CD4-positive, alpha-beta T cell treated with Interleukin-15 for 1 hour (primary cell): ENCODE results near the gene APOB.
"Not testable (repeated sequence)": the region's sequence is repeated elsewhere in the genome, so short reads cannot be mapped to it uniquely, and the experiment has no call there.

Source experiments
- DNase-seq: peaks from one replicate; pipeline ENCODE4 v3.0.0-alpha.2; 2020

APOB gene

DNA sequence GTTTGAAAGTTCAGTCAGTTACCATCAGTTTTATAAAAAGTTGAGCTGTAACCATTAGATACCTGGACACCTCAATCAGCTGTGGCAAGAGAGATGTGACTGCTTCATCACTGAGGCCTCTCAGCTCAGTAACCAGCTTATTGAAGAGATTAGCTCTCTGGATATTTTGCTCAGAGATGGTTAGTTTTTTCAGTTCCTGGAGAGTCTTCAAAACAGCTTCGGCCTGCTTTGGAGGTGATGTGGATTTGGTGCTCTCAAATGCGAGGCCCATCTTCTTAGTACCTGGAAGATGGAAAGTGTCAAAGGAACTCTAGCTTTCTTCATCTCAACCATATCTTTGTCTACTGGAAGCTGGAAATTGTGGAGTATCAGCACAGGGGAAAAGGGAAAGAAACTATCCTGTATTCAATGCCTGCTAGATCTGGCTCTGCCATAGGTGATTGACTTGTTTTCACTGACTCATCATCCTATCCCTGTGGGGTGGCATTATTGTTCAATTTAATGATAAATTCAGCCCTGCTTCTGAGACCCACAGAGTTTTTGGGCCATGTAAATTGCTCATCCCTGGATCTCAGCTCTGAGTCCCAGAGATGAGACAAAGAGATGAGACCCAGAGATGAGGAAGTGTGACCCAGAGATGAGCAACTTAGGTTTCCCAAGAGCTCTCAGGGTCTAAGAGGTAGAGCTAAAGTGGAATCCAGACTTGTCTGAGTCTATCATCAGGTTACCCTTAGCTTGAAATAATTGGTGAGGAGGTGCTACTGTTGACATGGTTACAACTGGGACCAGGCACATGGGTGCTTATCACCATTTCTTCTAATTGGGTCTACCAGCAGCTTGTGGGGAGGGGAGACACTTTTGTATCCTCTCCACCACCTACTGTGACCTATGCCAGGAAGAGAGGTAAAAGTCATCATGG is 10.4 kb downstream of the APOB start:
- no peak for DNase-seq

DNA sequence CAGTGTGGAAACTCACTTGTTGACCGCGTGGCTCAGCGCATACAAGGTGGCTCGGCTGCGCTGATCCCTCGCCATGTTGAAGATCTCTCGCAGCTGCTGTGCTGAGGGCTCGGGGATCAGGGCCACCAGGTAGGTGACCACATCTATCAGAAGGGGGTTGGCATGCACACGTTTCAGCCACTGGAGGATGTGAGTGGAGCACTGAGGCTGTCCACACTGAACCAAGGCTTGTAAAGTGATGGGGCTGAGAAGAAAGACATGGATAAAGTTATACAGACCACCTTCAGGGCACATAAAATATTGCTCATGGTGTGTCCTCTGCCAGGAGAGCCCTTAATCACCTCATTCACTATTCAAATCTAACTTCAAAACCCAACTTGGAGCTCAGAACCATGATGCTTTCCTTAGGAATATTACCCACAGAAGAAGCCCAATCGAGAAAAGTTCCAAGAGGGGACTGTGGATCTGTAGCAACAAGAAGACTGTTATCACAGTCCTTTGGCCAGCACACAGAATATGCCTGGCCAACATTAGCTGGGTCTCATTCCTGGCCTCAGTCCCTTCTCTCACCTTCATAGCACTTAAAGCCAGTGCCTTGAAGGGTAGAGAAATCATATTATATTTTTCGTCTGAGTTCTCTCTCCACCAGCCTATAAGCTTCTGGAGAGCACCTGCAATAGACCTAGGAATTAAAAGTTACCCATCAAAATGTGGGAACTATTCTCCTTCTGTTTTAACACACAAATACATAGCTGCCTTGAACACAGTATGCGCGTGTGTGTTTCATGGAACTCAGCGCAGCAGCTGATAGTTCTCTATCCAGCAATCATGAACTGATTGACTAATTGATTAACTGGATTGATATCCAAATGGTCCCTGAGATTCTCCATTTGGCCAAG is 11.3 kb downstream of the APOB start:
- DNase-seq: no peak

DNA sequence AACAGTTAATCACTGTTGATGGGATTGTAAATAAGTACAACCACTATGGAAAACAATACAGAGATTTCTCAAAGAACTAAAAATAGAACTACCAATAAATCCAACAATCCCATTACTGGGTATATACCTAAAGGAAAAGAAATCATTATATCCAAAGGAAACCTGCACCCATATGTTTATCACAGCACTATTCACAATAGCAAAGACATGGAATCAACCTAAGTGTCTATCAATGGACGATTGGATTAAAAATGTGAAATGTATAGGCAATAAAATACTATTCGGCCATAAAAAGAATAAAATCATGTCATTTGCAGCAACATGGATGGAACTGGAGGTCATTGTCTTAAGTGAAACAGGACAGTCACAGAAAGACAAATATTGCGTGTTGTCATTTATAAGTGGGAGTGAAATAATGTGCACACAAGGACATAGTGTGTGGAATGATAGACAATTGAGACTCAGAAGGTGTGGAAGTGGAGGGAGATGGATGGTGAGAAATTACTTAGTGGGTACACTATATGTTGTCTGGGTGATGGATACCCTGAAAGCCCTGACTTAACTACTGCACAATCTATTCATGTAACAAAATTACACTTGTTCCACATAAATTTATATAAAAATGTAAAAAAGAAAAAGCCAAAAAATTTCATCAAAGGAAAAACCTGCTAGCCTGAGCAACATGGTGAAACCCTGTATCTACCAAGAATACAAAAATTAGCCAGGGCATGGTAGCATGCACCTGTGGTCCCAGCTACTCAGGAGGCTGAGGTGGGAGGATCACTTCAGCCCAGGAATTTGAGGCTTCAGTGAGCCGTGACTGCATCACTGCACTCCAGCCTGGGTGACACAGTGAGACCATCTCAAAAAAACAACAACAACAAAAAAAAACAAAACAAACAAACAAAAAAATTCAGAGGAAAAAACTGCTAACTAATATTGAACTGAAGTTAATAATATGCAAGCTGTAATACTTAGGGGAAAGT is 12.6 kb downstream of the APOB start:
- no peak for DNase-seq

- DNase-seq: no peak
Measured at GRCh38 chr2:21029519-21029918, 14.4 kb downstream of the APOB start.

DNA sequence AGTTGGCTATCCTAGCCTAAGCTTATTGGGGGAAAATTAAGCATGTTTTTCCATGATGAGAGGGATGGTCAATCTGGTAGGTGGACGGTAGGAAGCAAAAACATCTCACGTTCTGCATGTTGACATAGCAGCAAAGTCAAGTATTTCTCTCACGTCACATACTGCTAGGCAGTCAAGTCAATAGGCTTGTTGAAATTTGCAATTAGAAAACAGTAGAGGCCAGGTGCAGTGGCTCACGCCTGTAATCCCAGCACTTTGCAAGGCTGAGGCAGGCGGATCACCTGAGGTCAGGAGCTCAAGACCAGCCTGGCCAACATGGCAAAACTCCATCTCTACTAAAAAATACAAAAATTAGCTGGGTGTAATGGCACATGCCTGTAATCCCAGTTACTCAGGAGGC is 14.9 kb downstream of the APOB start:
- not testable (repeated sequence) for DNase-seq

DNA sequence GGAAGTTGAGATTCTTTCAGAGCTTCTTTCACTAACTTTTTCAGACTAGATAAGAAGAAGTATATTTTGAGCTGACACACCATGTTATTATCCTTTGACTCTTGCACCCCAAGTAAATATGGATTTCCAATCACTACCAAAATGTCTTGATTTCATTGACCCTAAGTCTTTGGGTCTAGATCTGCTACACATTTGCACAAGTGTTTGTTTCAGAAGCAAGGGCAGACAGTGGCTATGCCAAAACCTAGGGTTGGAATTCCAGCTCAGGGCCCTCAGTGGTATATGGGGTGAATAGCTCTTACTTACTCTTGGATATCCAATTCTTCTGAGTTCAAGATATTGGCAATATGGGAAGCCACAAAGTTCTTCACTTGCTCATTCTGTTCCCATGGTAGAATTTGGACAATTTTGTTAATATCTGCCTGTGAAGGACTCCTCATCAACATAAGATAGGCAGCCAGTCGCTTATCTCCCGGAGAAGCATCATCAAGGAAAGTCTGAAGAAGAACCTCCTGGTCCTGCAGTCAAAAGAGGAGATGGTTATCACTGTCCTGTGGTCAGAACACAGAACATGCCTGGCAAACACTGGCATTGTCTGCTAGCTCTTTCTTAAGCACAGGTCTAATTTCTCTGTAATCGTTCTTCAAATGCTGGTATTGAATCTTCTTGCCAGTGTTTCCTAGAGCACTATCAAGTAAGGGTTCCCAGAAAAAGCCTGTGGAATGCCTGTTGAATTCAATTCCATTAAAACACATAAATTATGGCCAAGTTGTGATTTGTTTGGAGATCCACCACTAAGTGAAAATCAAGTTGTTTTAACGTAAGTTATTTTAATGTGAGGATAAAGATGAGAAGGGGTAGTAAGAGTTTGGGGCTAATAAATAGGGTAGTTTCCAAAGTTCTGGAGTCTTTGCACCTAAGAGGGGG is 15.6 kb downstream of the APOB start:
- no peak for DNase-seq

GRCh38 chr2:21026479-21027282 is 17.2 kb downstream of the APOB start:
- no peak for DNase-seq

DNA sequence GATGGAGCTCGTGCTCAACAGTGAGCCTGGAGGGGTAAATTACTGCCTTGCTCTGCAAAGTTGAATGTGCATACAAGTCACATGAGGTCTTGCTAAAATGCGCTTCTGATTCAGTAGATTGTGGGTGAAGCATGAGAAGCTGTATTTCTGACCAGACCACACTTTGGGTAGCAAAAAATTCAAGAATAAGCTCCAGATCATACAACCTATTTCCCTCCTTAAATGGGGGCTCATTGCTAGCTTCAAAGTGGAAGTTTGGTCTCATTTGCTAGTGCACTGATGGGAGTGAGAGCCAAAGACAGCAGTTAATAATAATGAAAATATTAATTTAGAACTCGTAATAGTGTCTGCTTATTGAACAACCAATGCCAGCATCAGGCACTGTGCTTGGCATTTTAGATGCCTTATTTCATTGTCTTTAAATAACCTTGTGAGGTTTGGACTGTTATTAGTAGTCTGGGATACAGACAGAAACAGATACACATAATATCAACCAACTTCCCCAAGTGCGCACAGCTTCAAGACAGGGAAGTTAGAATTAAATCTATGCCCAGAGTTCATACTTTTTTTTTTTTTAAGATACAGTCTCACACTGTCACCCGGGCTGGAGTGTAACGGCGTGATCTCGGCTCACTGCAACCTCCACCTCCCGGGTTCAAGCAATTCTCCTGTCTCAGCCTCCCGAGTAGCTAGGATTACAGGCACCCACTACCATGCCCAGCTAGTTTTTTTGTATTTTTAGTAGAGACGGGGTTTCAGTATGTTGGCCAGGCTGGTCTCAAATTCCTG is 18.0 kb downstream of the APOB start:
- no peak for DNase-seq

GRCh38 chr2:21024722-21025389 is 19.0 kb downstream of the APOB start:
- DNase-seq: no peak

DNA sequence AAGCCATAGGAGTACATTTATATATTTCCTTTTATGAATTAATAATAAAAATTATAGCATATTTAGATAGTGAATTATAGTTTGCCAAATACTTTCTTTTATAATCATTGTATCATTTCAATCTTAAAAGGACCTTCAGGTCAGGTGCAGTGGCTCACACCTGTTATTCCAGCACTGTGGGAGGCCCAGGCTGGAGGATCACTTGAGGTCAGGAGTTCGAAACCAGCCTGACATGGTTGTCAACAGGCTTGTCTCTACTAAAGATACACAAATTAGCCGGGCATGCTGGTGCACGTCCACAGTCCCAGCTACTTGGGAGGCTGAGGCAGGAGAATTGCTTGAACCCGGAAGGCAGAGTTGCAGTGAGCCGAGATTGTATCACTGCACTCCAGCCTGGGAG is 19.7 kb downstream of the APOB start:
- no peak for DNase-seq

- DNase-seq: no peak
Measured at GRCh38 chr2:21023419-21024181, 20.3 kb downstream of the APOB start.

- no peak for DNase-seq
Measured at GRCh38 chr2:21022792-21023367, 21.0 kb downstream of the APOB start.

- no peak for DNase-seq
Measured at GRCh38 chr2:21021430-21021829, 22.4 kb downstream of the APOB start.

- no peak for DNase-seq
Measured at GRCh38 chr2:21020668-21021288, 23.1 kb downstream of the APOB start.

DNA sequence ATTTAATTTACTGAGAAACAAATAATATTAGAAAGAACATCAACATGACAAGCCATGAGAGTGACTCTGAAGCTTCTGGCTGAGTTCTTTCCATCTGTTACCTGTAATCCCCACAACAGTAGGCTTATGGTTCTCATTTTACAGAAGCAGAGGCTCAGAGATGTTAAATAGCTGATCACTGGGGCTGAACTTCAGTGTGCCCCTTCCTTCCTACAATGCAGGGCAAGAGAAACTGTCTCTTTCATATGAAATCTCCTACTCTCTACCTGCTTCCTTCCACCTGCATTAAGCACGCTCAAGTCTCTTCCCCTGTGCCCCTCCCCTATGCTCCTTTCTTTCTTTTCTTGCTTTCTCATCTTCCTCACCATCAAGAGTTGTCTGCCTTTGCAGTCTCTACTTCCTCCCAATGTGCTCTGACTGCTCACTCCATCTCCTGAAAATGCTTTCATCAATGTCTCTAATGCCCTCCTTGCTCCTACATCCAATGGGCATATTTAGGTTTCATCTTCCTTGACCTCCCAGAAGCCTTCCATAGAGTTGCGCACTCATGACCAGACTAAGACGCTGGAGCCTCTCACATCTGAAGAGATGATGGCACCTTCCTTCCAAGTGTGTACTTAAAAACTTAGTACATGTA is 23.7 kb downstream of the APOB start:
- no peak for DNase-seq

DNA sequence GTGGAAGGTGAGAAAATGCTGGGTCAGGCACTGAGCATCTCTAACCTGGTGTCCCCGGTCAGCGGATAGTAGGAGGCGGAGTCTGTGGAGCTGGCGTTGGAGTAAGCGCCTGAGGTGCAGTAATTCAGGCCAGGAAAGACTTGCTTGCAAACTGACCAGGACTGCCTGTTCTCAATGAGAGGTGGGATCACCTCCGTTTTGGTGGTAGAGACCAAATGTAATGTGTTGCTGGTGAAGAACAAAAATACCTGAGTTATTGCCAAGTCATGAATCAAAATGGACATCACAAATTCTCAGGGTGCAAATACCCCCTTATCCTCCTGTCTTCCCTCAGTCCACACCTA is 24.2 kb downstream of the APOB start:
- no peak for DNase-seq
